Fibroblast of villous mesenchyme (primary cell): ENCODE results near the gene MTRFR. TPM values are rescaled to one million over a fixed set of nuclear protein-coding genes. Genes with fewer than 3 reads are reported as not detected.
A peak's percentile ranks its signal among the peaks of the same experiment; 100 is the strongest.
"Not testable (repeated sequence)": the region's sequence is repeated elsewhere in the genome, so short reads cannot be mapped to it uniquely, and the experiment has no call there.

ENCODE experiments used
- DNase-seq: peaks from one replicate; pipeline ENCODE4 v3.0.0-alpha.2; 2010; ENCODE audit warnings: low read depth
- H3K4me3 ChIP-seq: 2 replicates; pipeline ENCODE4 v1.5.1; 2011; ENCODE audit warnings: low read depth, mild to moderate bottlenecking, low read length
- CTCF ChIP-seq: IDR thresholded peaks from 2 replicates; pipeline ENCODE4 v1.5.1; 2012; ENCODE audit warnings: low read depth, mild to moderate bottlenecking, low read length; ENCODE audit not compliant: insufficient read depth
- total RNA-seq: library from RNA; depleted of rRNA; stranded (reverse); fragments of >200 nt; gene quantifications from 2 replicates; pipeline ENCODE4 v1.2.3, GENCODE V29; 2012

Gene MTRFR
- 9.0 and 10.4 TPM in 2 replicates for total RNA-seq

- peak within 1 kb of the TSS; percentile 99 for H3K4me3 ChIP-seq
- peak; percentile 100 for DNase-seq
- TF ChIP-seq CTCF = no peak
Observed at GRCh38 chr12:123232807-123233504, at the start of gene MTRFR, which contains the start of gene MPHOSPH9. TSS of gene MTRFR (plus strand) at chr12:123233436. CDS start at chr12:123253675, 20,239 bp downstream. TSS of gene MPHOSPH9 (minus strand) at chr12:123233141. CDS start at chr12:123230364, 2,777 bp downstream.

GRCh38 chr12:123187637-123188036 lies 45.6 kb upstream of the MTRFR start:
- no peak for TF ChIP-seq CTCF
- H3K4me3 ChIP-seq = no peak overlapping the region
- DNase-seq = no peak

- no peak overlapping the region for H3K4me3 ChIP-seq
- DNase-seq = no peak
- no peak for TF ChIP-seq CTCF
Observed at GRCh38 chr12:123199936-123200335, 33.3 kb upstream of the MTRFR start.

GRCh38 chr12:123200414-123200813 lies 32.8 kb upstream of the MTRFR start:
- peak; percentile 5 for DNase-seq
- H3K4me3 ChIP-seq = no peak overlapping the region
- no peak for TF ChIP-seq CTCF

- H3K4me3 ChIP-seq, DNase-seq: not testable (repeated sequence)
Observed at GRCh38 chr12:123206794-123207193, 26.4 kb upstream of the MTRFR start.

- H3K4me3 ChIP-seq, DNase-seq: not testable (repeated sequence)
Observed at GRCh38 chr12:123207815-123208214, 25.4 kb upstream of the MTRFR start.

- DNase-seq = no peak
- no peak for TF ChIP-seq CTCF
Observed at GRCh38 chr12:123223241-123223668, 10.0 kb upstream of the MTRFR start.

GRCh38 chr12:123225443-123225842 lies 7.8 kb upstream of the MTRFR start:
- H3K4me3 ChIP-seq = no peak overlapping the region
- no peak for TF ChIP-seq CTCF
- no peak for DNase-seq

More at GRCh38 chr12:123223241-123223668, 10.0 kb upstream of the MTRFR start:
- H3K4me3 ChIP-seq = no peak overlapping the region
